Effector memory CD4-positive, alpha-beta T cell (primary cell): Measurements from ENCODE around the gene EDN2.

Experiments used
- DNase-seq, 3 donors: peaks; one replicate each; pipeline ENCODE4 v3.0.0-alpha.2; 2020
- H3K27ac ChIP-seq: 2 replicates; pipeline ENCODE4 v1.7.0; 2013; ENCODE audit warnings: mild to moderate bottlenecking, low read length, moderate library complexity; ENCODE audit not compliant: insufficient read depth, poor library complexity, severe bottlenecking
- H3K27me3 ChIP-seq: replicated peaks from 2 replicates; pipeline ENCODE4 v1.7.0; 2013; ENCODE audit warnings: mild to moderate bottlenecking, low read length; ENCODE audit not compliant: insufficient read depth, control insufficient read depth, poor library complexity, severe bottlenecking
- H3K36me3 ChIP-seq: 2 replicates; pipeline ENCODE4 v1.7.0; 2013; ENCODE audit warnings: mild to moderate bottlenecking, low read length, moderate library complexity; ENCODE audit not compliant: control insufficient read depth, insufficient read depth
- H3K4me1 ChIP-seq: 2 replicates; pipeline ENCODE4 v1.7.0; 2013; ENCODE audit warnings: low read length, mild to moderate bottlenecking; ENCODE audit not compliant: control insufficient read depth, insufficient read depth, poor library complexity, severe bottlenecking
- H3K4me3 ChIP-seq: 2 replicates; pipeline ENCODE4 v1.7.0; 2013; ENCODE audit warnings: low read length, low read depth, mild to moderate bottlenecking; ENCODE audit not compliant: insufficient read depth, poor library complexity, severe bottlenecking
- H3K9me3 ChIP-seq: 2 replicates; pipeline ENCODE4 v1.7.0; 2013; ENCODE audit warnings: mild to moderate bottlenecking, low read length, moderate library complexity; ENCODE audit not compliant: control insufficient read depth

Gene EDN2

DNA sequence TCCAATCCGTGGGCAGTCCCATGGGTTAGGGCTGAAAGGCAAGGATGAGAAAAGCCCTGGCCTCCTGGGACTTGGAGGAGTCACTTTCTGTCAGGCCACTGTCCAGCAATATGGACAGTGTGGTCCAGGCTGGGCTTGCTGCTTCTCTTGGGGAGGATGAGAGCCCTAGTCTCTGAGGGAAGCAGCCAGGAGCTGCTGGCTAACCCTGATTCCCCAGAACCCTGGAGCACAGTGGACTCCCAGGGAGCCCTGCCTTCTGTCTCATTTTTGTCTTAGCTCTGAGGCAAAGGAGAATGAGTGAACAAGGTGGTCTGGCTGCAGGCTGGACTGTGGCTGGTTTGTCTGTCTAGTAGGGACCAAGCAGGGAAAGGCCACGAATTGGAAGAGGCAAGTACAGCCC, 23.8 kb upstream of the EDN2 start:
- no peaks in the 10 kb centered on the region for H3K27me3 ChIP-seq
- no peak overlapping the region for H3K27ac ChIP-seq
- H3K36me3 ChIP-seq, result peaks cover 4% of the 10 kb centered on the region
- H3K4me3 ChIP-seq, result no peak overlapping the region
- DNase-seq, result no peak
- no peaks in the 10 kb centered on the region for H3K9me3 ChIP-seq
- H3K4me1 ChIP-seq, result no peaks in the 10 kb centered on the region

GRCh38 chr1:41507836-41508235, 23.4 kb upstream of the EDN2 start:
- Histone ChIP-seq H3K27me3 (no peaks in the 10 kb centered on the region), H3K36me3 (peaks cover 4% of the 10 kb centered on the region), H3K4me1 (no peaks in the 10 kb centered on the region), H3K4me3 (no peak overlapping the region), H3K27ac (no peak overlapping the region), H3K9me3 (no peaks in the 10 kb centered on the region)
- DNase-seq, result no peak

DNA sequence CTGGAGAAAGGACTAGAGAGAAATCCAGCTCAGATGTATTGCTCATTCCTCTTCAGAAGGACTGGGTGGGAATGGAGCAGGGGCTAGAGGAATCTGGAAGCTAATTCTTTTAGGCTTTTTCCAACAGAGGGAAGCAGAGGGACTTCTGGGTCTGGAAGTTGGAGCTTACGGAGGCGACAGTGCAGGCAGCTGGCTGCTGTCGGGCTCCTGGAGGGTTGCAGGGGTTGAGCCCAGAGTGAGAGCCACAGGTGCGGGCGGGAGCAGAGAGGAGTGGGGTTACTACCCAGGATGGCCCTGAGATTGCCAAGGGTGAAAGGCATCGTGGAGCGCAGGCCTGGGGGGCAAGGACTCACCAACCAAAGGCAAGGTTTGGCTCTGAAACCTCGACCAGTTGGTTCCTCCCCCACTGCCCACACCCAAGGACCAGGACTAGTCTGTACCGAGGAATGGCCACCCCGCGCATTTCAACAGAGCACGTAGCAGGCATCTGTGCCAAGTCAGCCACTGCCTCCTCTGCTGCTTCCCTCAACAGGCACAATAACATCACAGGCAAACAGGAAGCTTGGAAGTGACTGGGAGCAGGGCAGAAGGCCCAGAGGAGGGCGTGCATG, 22.7 kb upstream of the EDN2 start:
- Histone ChIP-seq H3K9me3 (no peaks in the 10 kb centered on the region), H3K27me3 (no peaks in the 10 kb centered on the region), H3K4me3 (no peak overlapping the region), H3K36me3 (peaks cover 4% of the 10 kb centered on the region), H3K27ac (no peak overlapping the region), H3K4me1 (no peaks in the 10 kb centered on the region)
- no peak for DNase-seq

GRCh38 chr1:41504114-41505035, 19.9 kb upstream of the EDN2 start:
- DNase-seq, result no peak
- Histone ChIP-seq H3K9me3 (no peaks in the 10 kb centered on the region), H3K4me1 (no peaks in the 10 kb centered on the region), H3K36me3 (no peaks in the 10 kb centered on the region), H3K27me3 (no peaks in the 10 kb centered on the region), H3K4me3 (no peak overlapping the region), H3K27ac (no peak overlapping the region)

GRCh38 chr1:41503538-41504113, 19.1 kb upstream of the EDN2 start:
- Histone ChIP-seq H3K27me3 (no peaks in the 10 kb centered on the region), H3K4me1 (no peaks in the 10 kb centered on the region), H3K4me3 (no peak overlapping the region), H3K9me3 (no peaks in the 10 kb centered on the region), H3K27ac (no peak overlapping the region), H3K36me3 (no peaks in the 10 kb centered on the region)
- no peak for DNase-seq

- H3K36me3 ChIP-seq, result no peaks in the 10 kb centered on the region
- H3K27ac ChIP-seq, result no peak overlapping the region
- DNase-seq, result no peak
- H3K27me3 ChIP-seq, result no peaks in the 10 kb centered on the region
- no peaks in the 10 kb centered on the region for H3K9me3 ChIP-seq
- no peaks in the 10 kb centered on the region for H3K4me1 ChIP-seq
- no peak overlapping the region for H3K4me3 ChIP-seq
Observed at GRCh38 chr1:41502912-41503311, 18.4 kb upstream of the EDN2 start.

- no peaks in the 10 kb centered on the region for H3K27me3 ChIP-seq
- H3K36me3 ChIP-seq, result no peaks in the 10 kb centered on the region
- no peaks in the 10 kb centered on the region for H3K9me3 ChIP-seq
- no peak for DNase-seq
- no peaks in the 10 kb centered on the region for H3K4me1 ChIP-seq
- no peak overlapping the region for H3K4me3 ChIP-seq
- no peak overlapping the region for H3K27ac ChIP-seq
Observed at GRCh38 chr1:41501581-41501980, 17.1 kb upstream of the EDN2 start.

GRCh38 chr1:41500781-41501518, 16.5 kb upstream of the EDN2 start:
- H3K4me1 ChIP-seq, result peaks cover 2% of the 10 kb centered on the region

GRCh38 chr1:41500378-41500777, 15.9 kb upstream of the EDN2 start:
- peaks cover 5% of the 10 kb centered on the region for H3K4me1 ChIP-seq
- no peak for DNase-seq
- H3K27ac ChIP-seq, result no peak overlapping the region
- no peaks in the 10 kb centered on the region for H3K27me3 ChIP-seq
- H3K36me3 ChIP-seq, result no peaks in the 10 kb centered on the region
- H3K9me3 ChIP-seq, result no peaks in the 10 kb centered on the region
- no peak overlapping the region for H3K4me3 ChIP-seq

More at GRCh38 chr1:41500781-41501518, 16.5 kb upstream of the EDN2 start:
- H3K4me3 ChIP-seq, result no peak overlapping the region
- no peak overlapping the region for H3K27ac ChIP-seq
- H3K27me3 ChIP-seq, result no peaks in the 10 kb centered on the region
- no peaks in the 10 kb centered on the region for H3K36me3 ChIP-seq
- DNase-seq, result no peak
- H3K9me3 ChIP-seq, result no peaks in the 10 kb centered on the region
